B cell (primary cell): ENCODE results near the gene CITED2. TPM values are rescaled to one million over a fixed set of nuclear protein-coding genes. Genes with fewer than 3 reads are reported as not detected.

ENCODE experiments used
- ATAC-seq: fragments of 200-7000 bp; cut with Tn5 transposase; one replicate; pipeline ENCODE4 v1.10.0; 2021; ENCODE audit warnings: low read depth, mild to moderate bottlenecking, moderate number of reproducible peaks, moderate library complexity
- CTCF ChIA-PET: fragments of 350-600 bp; sonication (Branson Sonifier 250); formaldehyde crosslinking; loops from one replicate; lab custom pipeline; 2021; ENCODE audit warnings: antibody characterized with exemption, inconsistent platforms; lab: Charles Lee
- POLR2A ChIA-PET: fragments of 350-600 bp; sonication (Branson Sonifier 250); formaldehyde crosslinking; loops from one replicate; lab custom pipeline; 2021; ENCODE audit warnings: antibody characterized with exemption; lab: Charles Lee
- DNase-seq: peaks from one replicate; pipeline ENCODE4 v3.0.0; 2013
- H2AFZ ChIP-seq: 2 replicates; pipeline ENCODE4 v1.6.1; 2012; ENCODE audit warnings: mild to moderate bottlenecking, low read depth, low read length; ENCODE audit not compliant: insufficient read depth, poor library complexity, severe bottlenecking
- H3K27ac ChIP-seq, 2 donors: 1 replicate in 1 of 2; 2 replicates in 1 of 2; pipeline ENCODE4 v1.5.1; 2012 to 2013; ENCODE audit warnings: low read length in 2 of 2, mild to moderate bottlenecking in 2 of 2, moderate library complexity in 1 of 2
- H3K27me3 ChIP-seq, 4 experiments: fragments of 200-600 bp in 1 of 4; sonication (generic) in 1 of 4; replicated peaks in 1 of 4; 1 replicate in 2 of 4; 2 replicates in 2 of 4; pipeline versions ENCODE4 v1.6.1 to v1.7.0; 2013 to 2016; ENCODE audit warnings: low read length in 3 of 4, mild to moderate bottlenecking in 2 of 4, mixed read lengths in 1 of 4, moderate library complexity in 1 of 4; ENCODE audit not compliant: insufficient read depth in 4 of 4, control insufficient read depth in 3 of 4; ENCODE audit errors: control extremely low read depth in 1 of 4
- H3K36me3 ChIP-seq, 2 experiments: replicated peaks in 1 of 2; 1 replicate in 1 of 2; 2 replicates in 1 of 2; pipeline versions ENCODE4 v1.6.1 to v1.7.1; 2013; ENCODE audit warnings: low read length in 1 of 2; ENCODE audit not compliant: insufficient read depth in 2 of 2, control insufficient read depth in 1 of 2; ENCODE audit errors: control extremely low read depth in 1 of 2, extremely low read depth in 1 of 2
- H3K4me1 ChIP-seq, 2 donors: fragments of 200-600 bp in 1 of 2; sonication (generic) in 1 of 2; 1 replicate in 1 of 2; 2 replicates in 1 of 2; pipeline versions ENCODE4 v1.5.1 to v1.6.1; 2013 to 2017; ENCODE audit warnings: low read length in 2 of 2; ENCODE audit not compliant: control insufficient read depth in 2 of 2, insufficient read depth in 2 of 2
- H3K4me2 ChIP-seq: replicated peaks from 2 replicates; pipeline ENCODE3; 2012; ENCODE audit warnings: mild to moderate bottlenecking, low read depth, low read length; ENCODE audit not compliant: poor library complexity, severe bottlenecking
- H3K4me3 ChIP-seq, 5 experiments: fragments of 200-600 bp in 1 of 5; sonication (generic) in 1 of 5; 1 replicate in 3 of 5; 2 replicates in 2 of 5; pipeline versions ENCODE4 v1.5.1 to v1.7.0; 2011 to 2016; ENCODE audit warnings: low read length in 4 of 5, mild to moderate bottlenecking in 4 of 5, low read depth in 2 of 5, control low read depth in 1 of 5, moderate library complexity in 1 of 5; ENCODE audit not compliant: insufficient read depth in 1 of 5; ENCODE audit errors: control extremely low read depth in 1 of 5, extremely low read depth in 1 of 5
- H3K79me2 ChIP-seq: fragments of 200-600 bp; sonication (generic); one replicate; pipeline ENCODE4 v1.6.0; 2016; ENCODE audit warnings: low read length; ENCODE audit not compliant: control insufficient read depth, insufficient read depth
- H3K9ac ChIP-seq: fragments of 200-600 bp; sonication (generic); 2 replicates; pipeline ENCODE4 v1.6.1; 2017; ENCODE audit warnings: mild to moderate bottlenecking, low read length, moderate library complexity
- H3K9me3 ChIP-seq, 3 donors: one replicate each; pipeline versions ENCODE4 v1.6.1 to v1.7.1; 2013; ENCODE audit warnings: low read length in 2 of 3; ENCODE audit not compliant: control insufficient read depth in 2 of 3, insufficient read depth in 1 of 3; ENCODE audit errors: control extremely low read depth in 1 of 3
- H4K20me1 ChIP-seq: 2 replicates; pipeline ENCODE4 v1.6.0; 2012; ENCODE audit warnings: mild to moderate bottlenecking, low read length; ENCODE audit not compliant: insufficient read depth, control insufficient read depth, poor library complexity, severe bottlenecking
- H3K27ac Mint-ChIP-seq: one replicate; pipeline ENCODE4 v1.8.0; 2021; ENCODE audit warnings: mixed read lengths
- H3K27me3 Mint-ChIP-seq: one replicate; pipeline ENCODE4 v1.8.0; 2021; ENCODE audit warnings: mixed read lengths
- H3K4me1 Mint-ChIP-seq: one replicate; pipeline ENCODE4 v1.8.0; 2021; ENCODE audit warnings: mixed read lengths
- H3K4me3 Mint-ChIP-seq: one replicate; pipeline ENCODE4 v1.8.0; 2021; ENCODE audit warnings: mixed read lengths
- H3K9me3 Mint-ChIP-seq: one replicate; pipeline ENCODE4 v1.8.0; 2022; ENCODE audit warnings: mixed read lengths; ENCODE audit not compliant: insufficient read depth
- CTCF ChIP-seq: fragments of 200-600 bp; IDR thresholded peaks from one replicate; pipeline ENCODE4 v1.8.0; 2022; ENCODE audit warnings: antibody characterized with exemption, mild to moderate bottlenecking
- EZH2 ChIP-seq: IDR thresholded peaks from 2 replicates; pipeline ENCODE4 v1.6.1; 2012; ENCODE audit warnings: borderline replicate concordance, low read depth, mild to moderate bottlenecking, moderate library complexity, low read length; ENCODE audit not compliant: insufficient read depth, poor library complexity, severe bottlenecking
- WGBS: methylation state at CpG from one replicate; pipeline ENCODE4 v1.1.5; 2013; ENCODE audit warnings: missing lambda C conversion rate; ENCODE audit not compliant: insufficient coverage; 5-methylcytosine and 5-hydroxymethylcytosine counted together
- intact Hi-C: fragments of 100-400 bp; cut with micrococcal nuclease; formaldehyde crosslinking; loops from one replicate; pipeline ENCODE4 v1.10.0; 2022
- polyA plus RNA-seq: library from polyadenylated mRNA; depleted of rRNA; stranded (reverse); fragments of >200 nt; gene quantifications from 2 replicates; pipeline ENCODE4 v1.2.3, GENCODE V29; 2012
- total RNA-seq, 2 donors: library from RNA; stranded (reverse); fragments of 120-200 nt in 1 of 2; gene quantifications; 1 replicate in 1 of 2; 2 replicates in 1 of 2; pipeline versions ENCODE4 v1.2.3 to v1.2.4, GENCODE V29; 2013 to 2022

CITED2 gene
- total and polyA plus RNA-seq, 2 donors (not counting 1 experiment from before 2014, with no cell fraction given): 56.2 to 67.9 TPM

DNA sequence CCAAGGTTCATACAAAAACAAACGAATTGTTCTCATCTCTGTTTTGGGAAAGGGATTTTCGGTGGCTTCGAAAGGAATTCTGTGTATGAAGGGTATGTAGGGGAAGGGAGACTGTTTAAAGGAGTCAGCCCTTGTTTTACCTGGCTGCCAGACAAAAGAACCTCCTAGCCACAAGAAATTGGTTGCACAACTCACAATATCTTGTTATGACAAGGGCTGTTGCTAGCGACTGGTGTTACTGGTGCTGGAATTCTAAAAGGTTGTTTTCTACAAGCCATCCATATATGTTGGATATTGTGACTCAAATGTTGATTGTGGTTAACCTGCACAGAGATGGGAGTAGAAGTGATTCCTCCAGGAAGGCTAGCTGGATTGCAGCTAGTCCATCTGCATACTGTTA is 34.6 kb upstream of the CITED2 start:
- H3K27ac ChIP-seq: no peak overlapping the region
- Mint-ChIP-seq H3K27me3 (no peaks in the 10 kb centered on the region), H3K4me1 (no peaks in the 10 kb centered on the region), H3K4me3 (no peak overlapping the region), H3K27ac (no peak overlapping the region), H3K9me3 (no peaks in the 10 kb centered on the region)
- H3K27me3 ChIP-seq: no peaks in the 10 kb centered on the region
- H3K79me2 ChIP-seq: no peaks in the 10 kb centered on the region
- no peak for DNase-seq
- no peak for ATAC-seq
- no peak overlapping the region for H3K9ac ChIP-seq
- H4K20me1 ChIP-seq: no peaks in the 10 kb centered on the region
- no peaks in the 10 kb centered on the region for H3K4me1 ChIP-seq
- WGBS: 100% methylated on average over 1 of the region's 4 CpGs
- H3K9me3 ChIP-seq: peaks cover 0 to 3% (median 0%) of the 10 kb centered on the region in 3 donors
- TF ChIP-seq EZH2 (no peak), CTCF (no peak)
- intact Hi-C loops: no loop called here
- CTCF ChIA-PET: no interaction called here
- H3K4me3 ChIP-seq: no peak overlapping the region
- POLR2A ChIA-PET: no interaction called here
- no peaks in the 10 kb centered on the region for H3K36me3 ChIP-seq
- no peak overlapping the region for H2AFZ ChIP-seq
- no peak overlapping the region for H3K4me2 ChIP-seq

DNA sequence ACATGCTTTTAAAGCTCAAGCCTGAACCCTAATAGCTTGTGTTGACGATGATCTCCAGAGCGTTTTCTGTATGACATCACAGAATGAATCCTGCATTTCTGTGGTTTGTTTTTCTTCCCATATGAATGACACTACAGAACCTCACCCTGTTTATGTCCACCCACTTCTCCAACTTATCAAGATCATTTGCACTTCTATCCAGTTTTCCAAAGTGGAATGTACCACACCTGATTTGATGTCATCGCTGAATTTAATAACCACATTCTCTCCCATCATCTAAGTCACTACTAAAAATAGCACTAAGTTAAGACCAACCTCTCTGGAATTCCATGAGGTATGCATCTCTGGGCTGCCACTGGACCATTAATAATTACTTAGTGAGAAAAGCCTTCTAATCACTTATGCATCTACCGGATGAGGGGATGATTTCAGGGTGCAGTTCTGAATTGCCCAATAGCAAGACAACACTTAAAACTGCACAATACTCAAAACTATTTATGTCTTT is 33.3 kb upstream of the CITED2 start:
- ChIA-PET CTCF (no interaction called here), POLR2A (no interaction called here)
- Histone ChIP-seq H3K4me2 (no peak overlapping the region), H3K9me3 (peaks cover 0 to 3% (median 0%) of the 10 kb centered on the region in 3 donors), H3K27ac (no peak overlapping the region), H3K27me3 (no peaks in the 10 kb centered on the region), H2AFZ (no peak overlapping the region), H3K4me3 (no peak overlapping the region), H3K79me2 (no peaks in the 10 kb centered on the region), H3K9ac (no peak overlapping the region), H3K36me3 (no peaks in the 10 kb centered on the region), H4K20me1 (no peaks in the 10 kb centered on the region), H3K4me1 (no peaks in the 10 kb centered on the region)
- WGBS: 95% methylated on average over 2 of the region's 4 CpGs
- no peaks in the 10 kb centered on the region for H3K4me1 Mint-ChIP-seq
- intact Hi-C loops: no loop called here
- H3K27ac Mint-ChIP-seq: no peak overlapping the region
- no peak for DNase-seq
- no peak for TF ChIP-seq CTCF
- TF ChIP-seq EZH2: no peak
- no peak overlapping the region for H3K4me3 Mint-ChIP-seq
- no peak for ATAC-seq
- no peaks in the 10 kb centered on the region for H3K9me3 Mint-ChIP-seq
- no peaks in the 10 kb centered on the region for H3K27me3 Mint-ChIP-seq
